Endothelial cell of umbilical vein (primary cell): ENCODE data around the gene COG6. TPM values are rescaled to one million over a fixed set of nuclear protein-coding genes. Genes with fewer than 3 reads are reported as not detected.

Experiments used
- BruUV-seq: library from RNA; stranded (reverse); fragments of 400-500 nt; replicated peaks from 2 replicates; lab custom pipeline; 2021; lab: Mats Ljungman, UMichigan
- CTCF ChIA-PET: fragments of 300-600, 350-600 bp; sonication (Branson Sonifier 250); formaldehyde crosslinking; loops from one replicate; lab custom pipeline; 2021; ENCODE audit warnings: antibody characterized with exemption, inconsistent platforms; lab: Charles Lee
- POLR2A ChIA-PET: fragments of 300-600, 350-600 bp; sonication (Branson Sonifier 250); formaldehyde crosslinking; loops from one replicate; lab custom pipeline; 2021; ENCODE audit warnings: antibody characterized with exemption, inconsistent platforms; lab: Charles Lee
- DNase-seq: peaks from one replicate; pipeline ENCODE4 v3.0.0-alpha.2; 2011; ENCODE audit warnings: low read depth, low spot score
- FAIRE-seq: peaks from 2 replicates; lab custom pipeline; 2011; peaks lifted over from hg19 to GRCh38; lab: Jason Lieb, UNC
- H2AFZ ChIP-seq: 2 replicates; pipeline ENCODE4 v1.6.0; 2012; ENCODE audit warnings: low read depth, low read length, control low read depth, inconsistent platforms
- H3K27ac ChIP-seq: 2 replicates; pipeline ENCODE4 v1.5.1; 2011; ENCODE audit warnings: low read depth, mild to moderate bottlenecking, control low read depth, low read length, moderate library complexity; ENCODE audit not compliant: insufficient read depth
- H3K27me3 ChIP-seq, 2 experiments: 2 replicates each; pipeline versions ENCODE4 v1.6.0 to v1.6.1; 2011; ENCODE audit warnings: low read length in 2 of 2, mixed read lengths in 1 of 2; ENCODE audit not compliant: control insufficient read depth in 2 of 2, insufficient read depth in 2 of 2
- H3K36me3 ChIP-seq, 2 experiments: 2 replicates in 1 of 2; 3 replicates in 1 of 2; pipeline ENCODE4 v1.5.1; 2011; ENCODE audit warnings: low read length in 2 of 2, mild to moderate bottlenecking in 1 of 2, moderate library complexity in 1 of 2; ENCODE audit not compliant: control insufficient read depth in 2 of 2, insufficient read depth in 2 of 2; ENCODE audit errors: extremely low read depth in 1 of 2
- H3K4me1 ChIP-seq: 3 replicates; pipeline ENCODE4 v1.5.1; 2011; ENCODE audit warnings: mild to moderate bottlenecking, low read length; ENCODE audit not compliant: control insufficient read depth, insufficient read depth; ENCODE audit errors: extremely low read depth
- H3K4me2 ChIP-seq: 2 replicates; pipeline ENCODE4 v1.6.1; 2011; ENCODE audit warnings: low read length, control low read depth, mixed read lengths; ENCODE audit not compliant: insufficient read depth
- H3K4me3 ChIP-seq, 3 experiments: fragments of 200-600 bp in 1 of 3; sonication (generic), shearing (Covaris generic) in 1 of 3; replicated peaks in 1 of 3; 2 replicates each; pipeline ENCODE4 v1.5.1; 2011 to 2016; ENCODE audit warnings: control low read depth in 3 of 3, low read length in 3 of 3, mild to moderate bottlenecking in 2 of 3, inconsistent platforms in 1 of 3, low read depth in 1 of 3, moderate library complexity in 1 of 3; ENCODE audit not compliant: insufficient read depth in 1 of 3
- H3K79me2 ChIP-seq: 2 replicates; pipeline ENCODE4 v1.6.0; 2012; ENCODE audit warnings: low read length, inconsistent platforms; ENCODE audit not compliant: control insufficient read depth, insufficient read depth
- H3K9ac ChIP-seq: replicated peaks from 2 replicates; pipeline ENCODE3; 2011; ENCODE audit warnings: low read length, control low read depth; ENCODE audit not compliant: insufficient read depth; ENCODE audit errors: extremely low read depth
- H3K9me1 ChIP-seq: replicated peaks from 3 replicates; pipeline ENCODE4 v1.6.0; 2011; ENCODE audit warnings: mild to moderate bottlenecking, low read length; ENCODE audit not compliant: control insufficient read depth, insufficient read depth; ENCODE audit errors: extremely low read depth
- H3K9me3 ChIP-seq: replicated peaks from 2 replicates; pipeline ENCODE4 v1.5.1; 2012; ENCODE audit warnings: low read length, inconsistent platforms; ENCODE audit not compliant: control insufficient read depth, insufficient read depth
- H4K20me1 ChIP-seq: replicated peaks from 2 replicates; pipeline ENCODE3; 2011; ENCODE audit warnings: mild to moderate bottlenecking, low read length; ENCODE audit not compliant: control insufficient read depth, insufficient read depth; ENCODE audit errors: extremely low read depth
- EZH2 ChIP-seq: IDR thresholded peaks from 2 replicates; pipeline ENCODE4 v1.6.1; 2012; ENCODE audit warnings: borderline replicate concordance, low read depth, mild to moderate bottlenecking, moderate library complexity, low read length, inconsistent platforms; ENCODE audit not compliant: severe bottlenecking
- FOS ChIP-seq: IDR thresholded peaks from 2 replicates; pipeline ENCODE4 v1.6.1; 2011; ENCODE audit warnings: mild to moderate bottlenecking, low read length, moderate library complexity, borderline replicate concordance; ENCODE audit not compliant: insufficient read depth
- GATA2 ChIP-seq: IDR thresholded peaks from 2 replicates; pipeline ENCODE4 v1.7.0; 2011; ENCODE audit warnings: low read depth, mild to moderate bottlenecking, moderate library complexity, mixed read lengths, low read length; ENCODE audit not compliant: insufficient read length, insufficient read depth
- JUN ChIP-seq: IDR thresholded peaks from 2 replicates; pipeline ENCODE4 v1.6.1; 2011; ENCODE audit warnings: borderline replicate concordance, low read depth; ENCODE audit not compliant: insufficient read length, insufficient read depth
- MAX ChIP-seq: IDR thresholded peaks from 2 replicates; pipeline ENCODE4 v1.6.1; 2011; ENCODE audit not compliant: insufficient read depth, insufficient read length
- MYC ChIP-seq: IDR thresholded peaks from one replicate; pipeline ENCODE4 v1.6.1; 2011; ENCODE audit warnings: mild to moderate bottlenecking, low read depth, low read length
- POLR2A ChIP-seq: IDR thresholded peaks from 2 replicates; pipeline ENCODE4 v1.6.1; 2012; ENCODE audit warnings: low read depth, mild to moderate bottlenecking, control low read depth, low read length
- POLR2AphosphoS5 ChIP-seq: IDR thresholded peaks from 2 replicates; pipeline ENCODE4 v1.6.1; 2012; ENCODE audit warnings: low read depth, mild to moderate bottlenecking, control low read depth, low read length, moderate library complexity; ENCODE audit not compliant: insufficient read depth
- dilution Hi-C: fragments of 300-500 bp; cut with MboI; formaldehyde crosslinking; loops from one replicate; pipeline ENCODE4 v1.15.0; 2019; ENCODE audit warnings: low sequenced_read_pairs; ENCODE audit not compliant: extremely low pct_ligation_motif_present
- intact Hi-C: fragments of 100-400 bp; cut with micrococcal nuclease; formaldehyde crosslinking; loops from one replicate; pipeline ENCODE4 v1.10.0; 2022
- polyA plus RNA-seq, 4 experiments: library from polyadenylated mRNA; depleted of rRNA in 3 of 4; stranded (reverse) in 3 of 4; unstranded in 1 of 4; fragments of >200 nt; gene quantifications; 2 replicates each; pipeline versions ENCODE4 v1.2.1 to v1.2.3, GENCODE V29; 2011 to 2012; ENCODE audit warnings: missing spikeins in 1 of 4
- total RNA-seq: library from RNA; stranded (reverse); gene quantifications from 2 replicates; pipeline ENCODE4 v1.2.3, GENCODE V29; 2021
- TF ChIP-seq, protein P1 (sequence below), 2 donors: IDR thresholded peaks; 1 replicate in 1 of 2; 2 replicates in 1 of 2; pipeline ENCODE4 v1.5.1; 2011; ENCODE audit warnings: low read length in 2 of 2, mild to moderate bottlenecking in 2 of 2, moderate library complexity in 2 of 2, control low read depth in 1 of 2, inconsistent platforms in 1 of 2, low read depth in 1 of 2; ENCODE audit not compliant: insufficient read depth in 1 of 2; ENCODE audit errors: extremely low read depth in 1 of 2

The COG6 gene
- total and polyA plus RNA-seq, 2 donors (not counting 3 experiments of a cell fraction or from before 2014, with no cell fraction given): 12.1 to 41.1 TPM

DNA sequence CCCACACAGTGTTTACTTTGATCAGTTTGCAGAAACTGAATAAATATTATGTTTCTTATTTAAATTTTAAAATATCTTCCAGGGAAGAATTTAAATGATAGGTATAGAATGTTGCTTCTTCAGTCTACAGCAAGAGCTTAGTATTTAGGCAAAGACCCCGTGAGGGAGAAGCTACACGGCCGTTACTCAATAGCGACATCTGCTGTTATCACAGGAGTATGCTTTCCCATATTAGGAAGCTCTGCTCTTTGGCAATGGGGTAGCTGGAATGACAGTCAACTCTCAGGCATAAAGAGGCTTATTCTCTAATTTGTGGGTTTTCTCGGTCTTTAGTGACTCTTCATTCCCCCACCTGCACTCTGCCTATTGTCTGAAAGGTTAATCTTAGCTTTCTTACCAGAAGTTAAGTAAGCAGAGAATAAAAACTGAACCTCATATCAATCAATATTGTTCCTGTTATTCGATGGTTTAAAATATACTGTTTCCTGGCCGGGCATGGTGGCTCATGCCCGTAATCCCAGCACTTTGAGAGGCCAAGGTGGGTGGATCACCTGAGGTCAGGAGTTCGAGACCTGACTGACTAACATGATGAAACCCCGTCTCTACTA, 39.3 kb upstream of the COG6 start:
- Histone ChIP-seq H3K79me2 (no peaks in the 10 kb centered on the region), H3K27me3 (peaks cover 5 to 7% of the 10 kb centered on the region in 2 experiments), H3K4me3 (no peak overlapping the region), H3K36me3 (no peaks in the 10 kb centered on the region), H3K9me1 (no peaks in the 10 kb centered on the region), H3K9ac (no peak overlapping the region), H3K4me1 (no peaks in the 10 kb centered on the region), H3K9me3 (no peaks in the 10 kb centered on the region), H3K4me2 (no peak overlapping the region), H3K27ac (no peak overlapping the region), H2AFZ (no peak overlapping the region), H4K20me1 (no peaks in the 10 kb centered on the region)
- dilution Hi-C loops (no loop called here), intact Hi-C loops (loop anchor here (1.0 kb wide), 2 partner anchors 471 to 565 kb away; no protein-coding TSS in a partner anchor)
- CTCF ChIA-PET: interaction anchor here (0.5 to 2.3 kb wide), 109 partner anchors 11 to 1161 kb away, joined by 3 to 144 read pairs (median 4); partner anchors contain the start of gene LHFPL6
- no peak for TF ChIP-seq POLR2AphosphoS5
- TF ChIP-seq GATA2: no peak
- no peak for TF ChIP-seq EZH2
- no peak for TF ChIP-seq JUN
- TF ChIP-seq, protein P1, sequence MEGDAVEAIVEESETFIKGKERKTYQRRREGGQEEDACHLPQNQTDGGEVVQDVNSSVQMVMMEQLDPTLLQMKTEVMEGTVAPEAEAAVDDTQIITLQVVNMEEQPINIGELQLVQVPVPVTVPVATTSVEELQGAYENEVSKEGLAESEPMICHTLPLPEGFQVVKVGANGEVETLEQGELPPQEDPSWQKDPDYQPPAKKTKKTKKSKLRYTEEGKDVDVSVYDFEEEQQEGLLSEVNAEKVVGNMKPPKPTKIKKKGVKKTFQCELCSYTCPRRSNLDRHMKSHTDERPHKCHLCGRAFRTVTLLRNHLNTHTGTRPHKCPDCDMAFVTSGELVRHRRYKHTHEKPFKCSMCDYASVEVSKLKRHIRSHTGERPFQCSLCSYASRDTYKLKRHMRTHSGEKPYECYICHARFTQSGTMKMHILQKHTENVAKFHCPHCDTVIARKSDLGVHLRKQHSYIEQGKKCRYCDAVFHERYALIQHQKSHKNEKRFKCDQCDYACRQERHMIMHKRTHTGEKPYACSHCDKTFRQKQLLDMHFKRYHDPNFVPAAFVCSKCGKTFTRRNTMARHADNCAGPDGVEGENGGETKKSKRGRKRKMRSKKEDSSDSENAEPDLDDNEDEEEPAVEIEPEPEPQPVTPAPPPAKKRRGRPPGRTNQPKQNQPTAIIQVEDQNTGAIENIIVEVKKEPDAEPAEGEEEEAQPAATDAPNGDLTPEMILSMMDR (IDR thresholded peaks at IDR 0.05; ENCODE audit: extremely low read depth in 1 of 2, insufficient read depth in 1 of 2, low read depth in 1 of 2, low read length in 2 of 2): peak; percentile 83 to 85
- TF ChIP-seq POLR2A: no peak
- TF ChIP-seq FOS: no peak
- no peak for TF ChIP-seq MAX
- no peak for TF ChIP-seq MYC
- no TSS peak for BruUV-seq
- FAIRE-seq (peak; percentile 91), DNase-seq (peak; percentile 70)
- POLR2A ChIA-PET: interaction anchor here (1.1 kb wide), 1 partner anchor 13 kb away, joined by 4 read pairs; the partner anchor contains the start of gene LHFPL6
